Ovary (tissue), 9 donors: ENCODE measurements around the gene TAS2R5. TPM values are rescaled to one million over a fixed set of nuclear protein-coding genes. Genes with fewer than 3 reads are reported as not detected.
"Not testable (repeated sequence)": the region's sequence is repeated elsewhere in the genome, so short reads cannot be mapped to it uniquely, and the experiment has no call there.

Experiments
- DNase-seq, 5 donors: peaks; one replicate each; pipeline ENCODE4 v3.0.0-alpha.2; 2019 to 2020
- H3K27ac ChIP-seq, 2 donors: fragments of 200-600 bp; one replicate each; pipeline versions ENCODE4 v1.5.1 to v1.8.0; 2019 to 2022
- H3K27me3 ChIP-seq: fragments of 200-600 bp; one replicate; pipeline ENCODE4 v1.8.0; 2022
- H3K36me3 ChIP-seq: fragments of 200-600 bp; sonication (generic); one replicate; pipeline ENCODE4 v1.5.1; 2019
- H3K4me1 ChIP-seq: one replicate; pipeline ENCODE4 v1.8.1; 2013; ENCODE audit warnings: mild to moderate bottlenecking, moderate library complexity; ENCODE audit not compliant: insufficient read depth
- H3K4me3 ChIP-seq: fragments of 200-600 bp; sonication (generic); one replicate; pipeline ENCODE4 v1.5.1; 2017
- H3K9me3 ChIP-seq, 2 donors: fragments of 200-600 bp in 1 of 2; sonication (generic) in 1 of 2; one replicate each; pipeline versions ENCODE4 v1.5.1 to v1.8.1; 2013 to 2019; ENCODE audit warnings: mild to moderate bottlenecking in 1 of 2, moderate library complexity in 1 of 2
- EP300 ChIP-seq: sonication (generic); formaldehyde crosslinking; IDR thresholded peaks from one replicate; pipeline ENCODE4 v1.6.1; 2017; ENCODE audit warnings: antibody characterized with exemption
- POLR2A ChIP-seq: fragments of 450-650 bp; IDR thresholded peaks from one replicate; pipeline ENCODE4 v1.6.1; 2017; ENCODE audit warnings: antibody characterized with exemption, mild to moderate bottlenecking, moderate library complexity
- WGBS, 3 donors: extraction: QIAGEN DNeasy Blood & Tissue Kit in 1 of 3; methylation state at CpG; one replicate each; pipeline versions ENCODE4 v1.1.5 to v1.1.7; 2013 to 2017; 5-methylcytosine and 5-hydroxymethylcytosine counted together
- intact Hi-C, 4 donors: fragments of 100-400 bp; cut with DNase I; formaldehyde crosslinking; loops; one replicate each; pipeline versions ENCODE4 v1.11.0 to v1.15.1; 2022 to 2023
- polyA plus RNA-seq, 2 donors: library from polyadenylated mRNA; stranded (reverse); fragments of 200-250 nt in 1 of 2; fragments of 350-450 nt in 1 of 2; fragmentation: Illumina TruSeq in 1 of 2; extraction: RNeasy Lipid Tissue Mini Kit (QIAGEN cat#74804) in 1 of 2; gene quantifications; one replicate each; pipeline ENCODE4 v1.2.3, GENCODE V29; 2013 to 2014
- total RNA-seq, 7 donors: library from RNA; depleted of rRNA in 2 of 7; stranded (reverse); fragments of >200 nt in 2 of 7; fragmentation: NEBNext Ultra II Directional in 3 of 7; extraction: Animal tissue kit (Norgen Biotek cat#: 25700) in 3 of 7; gene quantifications; one replicate each; pipeline versions ENCODE4 v1.1.0 to v1.2.4, GENCODE V29; 2016 to 2023
- TF ChIP-seq, protein P1 (sequence below), 3 donors: fragments of 450-650 bp in 2 of 3; fragments of 200-600 bp in 1 of 3; IDR thresholded peaks; one replicate each; pipeline versions ENCODE4 v1.5.1 to v1.8.0; 2016 to 2022; ENCODE audit warnings: antibody characterized with exemption in 3 of 3, mild to moderate bottlenecking in 1 of 3
- donor health status: DM: no; HTN: no; CAD: no; lungs with moderate emphysema.
- donor health status: DM: no; HTN: no; CAD: no.
- donor health status: Bipolar disorder and iron deficiency.
- donor health status: DM: yes; HTN: yes; CAD: no.
- donor health status: DM: no; HTN: no; CAD: no.
- donor health status: DM: yes; HTN: yes; CAD: no.

TAS2R5 gene
- total and polyA plus RNA-seq, 9 donors = 1.2 to 4.9 (median 3.0) TPM

DNA sequence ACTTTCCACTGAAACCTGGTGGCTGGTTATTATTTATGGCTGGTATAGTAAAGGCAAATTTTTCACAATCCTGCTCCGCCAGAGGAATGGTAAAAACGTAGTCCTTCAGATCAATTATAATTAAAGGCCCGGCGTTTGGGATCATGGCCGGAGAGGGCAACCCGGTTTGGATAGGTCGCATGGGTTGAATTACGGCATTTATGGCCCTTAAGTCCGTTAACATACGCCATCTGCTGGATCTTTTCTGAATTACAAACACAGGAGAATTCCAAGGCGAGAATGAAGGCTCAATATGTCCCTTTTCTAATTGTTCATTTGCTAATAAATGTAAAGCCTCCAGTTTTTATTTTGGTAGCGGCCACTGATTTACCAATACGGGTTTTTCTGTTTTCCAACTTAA is 37.4 kb upstream of the TAS2R5 start:
- no peak for DNase-seq

DNA sequence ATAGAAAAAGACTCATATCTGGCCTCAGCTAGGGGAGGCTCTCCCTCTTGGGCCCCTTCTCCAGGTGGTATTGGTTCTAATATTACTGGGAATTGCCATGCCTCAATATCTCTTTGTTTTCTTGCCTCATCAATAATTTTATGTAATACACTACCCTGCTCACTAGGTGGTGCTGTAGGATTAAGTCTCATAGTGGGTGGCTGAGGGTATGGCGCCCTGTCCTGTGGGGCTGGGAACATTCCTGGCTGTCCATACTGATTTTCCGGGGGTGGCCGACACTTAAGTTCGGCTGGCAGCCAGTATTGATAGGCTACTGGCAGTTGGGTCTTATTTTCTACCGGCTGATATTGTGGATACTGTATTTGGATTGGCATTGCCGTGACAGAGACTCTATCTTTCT is 35.1 kb upstream of the TAS2R5 start:
- no peaks in the 10 kb centered on the region for H3K36me3 ChIP-seq
- TF ChIP-seq, protein P1, sequence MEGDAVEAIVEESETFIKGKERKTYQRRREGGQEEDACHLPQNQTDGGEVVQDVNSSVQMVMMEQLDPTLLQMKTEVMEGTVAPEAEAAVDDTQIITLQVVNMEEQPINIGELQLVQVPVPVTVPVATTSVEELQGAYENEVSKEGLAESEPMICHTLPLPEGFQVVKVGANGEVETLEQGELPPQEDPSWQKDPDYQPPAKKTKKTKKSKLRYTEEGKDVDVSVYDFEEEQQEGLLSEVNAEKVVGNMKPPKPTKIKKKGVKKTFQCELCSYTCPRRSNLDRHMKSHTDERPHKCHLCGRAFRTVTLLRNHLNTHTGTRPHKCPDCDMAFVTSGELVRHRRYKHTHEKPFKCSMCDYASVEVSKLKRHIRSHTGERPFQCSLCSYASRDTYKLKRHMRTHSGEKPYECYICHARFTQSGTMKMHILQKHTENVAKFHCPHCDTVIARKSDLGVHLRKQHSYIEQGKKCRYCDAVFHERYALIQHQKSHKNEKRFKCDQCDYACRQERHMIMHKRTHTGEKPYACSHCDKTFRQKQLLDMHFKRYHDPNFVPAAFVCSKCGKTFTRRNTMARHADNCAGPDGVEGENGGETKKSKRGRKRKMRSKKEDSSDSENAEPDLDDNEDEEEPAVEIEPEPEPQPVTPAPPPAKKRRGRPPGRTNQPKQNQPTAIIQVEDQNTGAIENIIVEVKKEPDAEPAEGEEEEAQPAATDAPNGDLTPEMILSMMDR (IDR thresholded peaks at IDR 0.05) = no peak
- no peak for TF ChIP-seq EP300
- TF ChIP-seq POLR2A = no peak
- no peaks in the 10 kb centered on the region for H3K4me1 ChIP-seq
- no peak overlapping the region for H3K27ac ChIP-seq
- peaks cover 0 to 21% of the 10 kb centered on the region in 2 donors for H3K9me3 ChIP-seq
- DNase-seq = no peak
- H3K4me3 ChIP-seq = no peak overlapping the region
- no peaks in the 10 kb centered on the region for H3K27me3 ChIP-seq
- intact Hi-C loops = no loop called here
- 82 to 89% (median 88%) methylated on average over 6 of the region's 6 CpGs for WGBS, 3 donors

More for the DNA sequence above, 37.4 kb upstream of the TAS2R5 start:
- H3K27me3 ChIP-seq = no peaks in the 10 kb centered on the region
- H3K4me1 ChIP-seq = no peaks in the 10 kb centered on the region
- intact Hi-C loops = no loop called here
- TF ChIP-seq POLR2A = no peak
- TF ChIP-seq, protein P1 (IDR thresholded peaks at IDR 0.05) = no peak
- no peak for TF ChIP-seq EP300
- H3K27ac ChIP-seq = no peak overlapping the region
- H3K9me3 ChIP-seq = peaks cover 0 to 21% of the 10 kb centered on the region in 2 donors
- WGBS, 3 donors = 97% methylated on average over 13 of the region's 13 CpGs
- H3K36me3 ChIP-seq = no peaks in the 10 kb centered on the region
- H3K4me3 ChIP-seq = no peak overlapping the region

DNA sequence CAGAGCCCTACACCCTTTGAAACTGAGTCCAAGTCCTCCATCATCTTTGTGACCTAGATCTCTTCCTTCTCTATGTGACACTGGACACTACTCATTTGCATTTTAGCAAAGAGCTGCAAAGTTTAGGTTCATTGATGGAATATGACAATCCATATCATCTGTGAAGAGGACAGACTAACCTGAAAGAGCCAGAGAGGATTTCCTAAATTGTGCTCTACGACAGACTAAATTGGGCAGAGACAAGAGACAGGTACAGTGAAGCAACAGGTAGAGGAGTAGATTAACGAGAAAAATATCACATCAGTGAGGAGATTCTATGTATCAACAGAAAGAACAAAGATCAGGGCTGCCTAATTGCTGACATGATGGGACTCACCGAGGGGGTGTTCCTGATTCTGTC is 26.2 kb upstream of the TAS2R5 start, which contains the start of gene TAS2R3:
Gene TAS2R3 (plus strand): TSS at position 301 of the 400 bp plus-strand sequence. CDS start 62 bp downstream, at position 363.
- no peak for DNase-seq
- Histone ChIP-seq H3K9me3 (no peaks in the 10 kb centered on the region), H3K27me3 (no peaks in the 10 kb centered on the region), H3K4me1 (no peaks in the 10 kb centered on the region), H3K27ac (no peak within 1 kb of the TSS), H3K36me3 (no peaks in the 10 kb centered on the region), H3K4me3 (no peak within 1 kb of the TSS)
- WGBS, 3 donors = 92 to 99% (median 97%) methylated on average over 3 of the region's 3 CpGs
- TF ChIP-seq, protein P1 (IDR thresholded peaks at IDR 0.05) = no peak
- TF ChIP-seq POLR2A (no peak), EP300 (no peak)
- intact Hi-C loops = no loop called here

DNA sequence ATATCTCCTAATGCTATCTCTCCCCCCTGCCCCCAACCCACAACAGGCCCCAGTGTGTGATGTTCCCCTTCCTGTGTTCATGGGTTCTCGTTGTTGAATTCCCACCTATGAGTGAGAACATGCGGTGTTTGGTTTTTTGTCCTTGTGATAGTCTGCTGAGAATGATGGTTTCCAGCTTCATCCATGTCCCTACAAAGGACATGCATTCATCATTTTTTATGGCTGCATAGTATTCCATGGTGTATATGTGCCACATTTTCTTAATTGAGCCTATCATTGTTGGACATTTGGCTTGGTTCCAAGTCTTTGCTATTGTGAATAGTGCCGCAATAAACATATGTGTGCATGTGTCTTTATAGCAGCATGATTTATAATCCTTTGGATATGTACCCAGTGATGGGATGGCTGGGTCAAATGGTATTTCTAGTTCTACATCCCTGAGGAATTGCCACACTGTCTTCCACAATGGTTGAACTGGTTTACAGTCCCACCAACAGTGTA is 19.9 kb upstream of the TAS2R5 start:
- intact Hi-C loops, H3K27me3 ChIP-seq, H3K9me3 ChIP-seq, H3K4me3 ChIP-seq, DNase-seq, H3K36me3 ChIP-seq, H3K4me1 ChIP-seq, H3K27ac ChIP-seq: not testable (repeated sequence)
- WGBS, 3 donors = 94 to 98% (median 97%) methylated on average over 3 of the region's 3 CpGs

DNA sequence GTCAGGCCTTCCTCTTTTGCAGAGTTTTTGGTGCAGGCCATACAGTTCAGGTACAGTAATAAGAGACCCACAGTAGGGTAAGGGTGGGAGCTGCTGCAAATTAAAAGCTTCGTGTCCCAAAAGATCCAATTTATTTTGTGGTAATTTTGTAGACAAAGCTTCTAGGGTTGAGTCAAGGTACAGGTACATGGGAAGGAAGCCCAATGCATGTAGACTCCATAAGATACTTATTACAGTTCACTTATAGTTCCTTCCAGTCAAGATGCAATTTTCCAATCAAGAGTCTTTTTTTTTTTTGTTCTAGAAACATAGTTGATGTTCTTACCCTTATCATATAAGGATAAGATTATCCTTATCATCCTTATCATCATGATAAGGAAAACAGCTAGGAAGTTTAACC is 13.6 kb upstream of the TAS2R5 start, which contains the start of gene TAS2R4:
Gene TAS2R4 (plus strand): TSS at position 301 of the 400 bp plus-strand sequence. CDS start 1,815 bp downstream, outside the sequence.
- TF ChIP-seq POLR2A = no peak
- TF ChIP-seq EP300 = no peak
- TF ChIP-seq, protein P1 (IDR thresholded peaks at IDR 0.05) = no peak
- Histone ChIP-seq H3K27ac (no peak within 1 kb of the TSS), H3K4me3 (no peak within 1 kb of the TSS), H3K36me3 (no peaks in the 10 kb centered on the region), H3K9me3 (peaks cover 0 to 7% of the 10 kb centered on the region in 2 donors), H3K4me1 (no peaks in the 10 kb centered on the region), H3K27me3 (no peaks in the 10 kb centered on the region)
- WGBS, 3 donors = 95 to 98% (median 97%) methylated on average over 1 of the region's 1 CpG
- DNase-seq = no peak
- intact Hi-C loops = no loop called here
